ENCODE measurements around the gene LPP. TPM values are rescaled to one million over a fixed set of nuclear protein-coding genes. Genes with fewer than 3 reads are reported as not detected.

Gene LPP
- total RNA-seq, 6 experiments from 2014 or later, result 41.5 to 90.5 (median 69.5) TPM

DNA sequence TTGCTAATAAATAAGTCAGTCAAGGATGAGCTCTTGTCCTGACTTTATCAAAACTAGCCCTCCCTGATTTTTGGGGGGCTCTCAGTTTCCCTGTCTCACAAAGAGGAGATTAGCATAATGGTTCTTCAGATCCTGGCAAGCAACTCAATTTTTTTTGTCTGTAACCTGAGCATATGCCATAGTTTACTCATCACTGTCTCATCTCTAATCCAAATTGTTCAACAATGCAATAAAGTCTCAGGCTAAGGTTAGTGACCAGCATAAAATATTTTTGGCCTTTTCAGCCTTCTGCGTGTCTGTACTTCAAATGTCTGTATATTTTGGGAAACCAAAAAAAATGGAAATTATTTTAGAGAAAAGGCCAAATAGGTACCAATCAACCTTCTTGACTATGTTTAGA lies 552.2 kb downstream of the LPP start:
- peaks cover 0 to 2% (median 0%) of the 10 kb centered on the region in 4 donors for H3K36me3 ChIP-seq
- H3K9me3 ChIP-seq, result no peaks in the 10 kb centered on the region
- TF ChIP-seq, protein P1, sequence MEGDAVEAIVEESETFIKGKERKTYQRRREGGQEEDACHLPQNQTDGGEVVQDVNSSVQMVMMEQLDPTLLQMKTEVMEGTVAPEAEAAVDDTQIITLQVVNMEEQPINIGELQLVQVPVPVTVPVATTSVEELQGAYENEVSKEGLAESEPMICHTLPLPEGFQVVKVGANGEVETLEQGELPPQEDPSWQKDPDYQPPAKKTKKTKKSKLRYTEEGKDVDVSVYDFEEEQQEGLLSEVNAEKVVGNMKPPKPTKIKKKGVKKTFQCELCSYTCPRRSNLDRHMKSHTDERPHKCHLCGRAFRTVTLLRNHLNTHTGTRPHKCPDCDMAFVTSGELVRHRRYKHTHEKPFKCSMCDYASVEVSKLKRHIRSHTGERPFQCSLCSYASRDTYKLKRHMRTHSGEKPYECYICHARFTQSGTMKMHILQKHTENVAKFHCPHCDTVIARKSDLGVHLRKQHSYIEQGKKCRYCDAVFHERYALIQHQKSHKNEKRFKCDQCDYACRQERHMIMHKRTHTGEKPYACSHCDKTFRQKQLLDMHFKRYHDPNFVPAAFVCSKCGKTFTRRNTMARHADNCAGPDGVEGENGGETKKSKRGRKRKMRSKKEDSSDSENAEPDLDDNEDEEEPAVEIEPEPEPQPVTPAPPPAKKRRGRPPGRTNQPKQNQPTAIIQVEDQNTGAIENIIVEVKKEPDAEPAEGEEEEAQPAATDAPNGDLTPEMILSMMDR (IDR thresholded peaks at IDR 0.05), result no peak
- no peak for TF ChIP-seq POLR2A (IDR thresholded peaks at IDR 0.05)

DNA sequence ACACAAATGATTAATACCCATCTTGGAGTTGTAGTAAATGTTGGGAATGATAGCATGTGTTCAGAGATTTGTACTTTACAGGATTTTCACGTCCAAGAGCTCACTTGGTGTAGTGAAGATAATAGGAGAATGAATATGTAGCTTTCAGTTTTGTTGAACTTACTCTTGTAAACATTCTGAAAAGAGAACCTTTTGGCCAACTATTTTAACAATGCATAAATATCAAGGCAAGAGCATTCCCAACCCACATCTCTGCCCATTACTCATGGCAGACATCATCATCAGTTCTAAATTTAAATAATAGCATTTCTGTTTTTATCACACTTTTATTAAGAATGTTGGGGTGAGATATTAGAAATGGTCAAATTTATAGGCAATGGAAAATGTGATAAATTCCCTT lies 552.6 kb downstream of the LPP start:
- TF ChIP-seq, protein P1 (IDR thresholded peaks at IDR 0.05), result no peak
- TF ChIP-seq POLR2A (IDR thresholded peaks at IDR 0.05), result no peak
- ATAC-seq, result no peak
- Histone ChIP-seq H3K27ac (no peak overlapping the region), H3K27me3 (no peaks in the 10 kb centered on the region), H3K4me3 (no peak overlapping the region), H3K4me1 (peaks cover 0 to 17% (median 2%) of the 10 kb centered on the region in 4 donors), H3K9me3 (no peaks in the 10 kb centered on the region), H3K36me3 (peaks cover 0 to 2% (median 0%) of the 10 kb centered on the region in 4 donors)
- intact Hi-C loops (cut with DNase I), result no loop called here
- WGBS (ENCODE audit: insufficient coverage, low coverage, low lambda C conversion rate, missing lambda C conversion rate), result 86% methylated on average over 1 of the region's 1 CpG
- no peak for DNase-seq

More for the DNA sequence above, 552.2 kb downstream of the LPP start:
- 90% methylated on average over 1 of the region's 1 CpG for WGBS (ENCODE audit: insufficient coverage, low coverage, low lambda C conversion rate, missing lambda C conversion rate)
- DNase-seq, result no peak
- Histone ChIP-seq H3K4me3 (no peak overlapping the region), H3K4me1 (peaks cover 0 to 17% (median 0%) of the 10 kb centered on the region in 4 donors), H3K27ac (no peak overlapping the region), H3K27me3 (no peaks in the 10 kb centered on the region)
- no peak for ATAC-seq
- intact Hi-C loops (cut with DNase I), result no loop called here

DNA sequence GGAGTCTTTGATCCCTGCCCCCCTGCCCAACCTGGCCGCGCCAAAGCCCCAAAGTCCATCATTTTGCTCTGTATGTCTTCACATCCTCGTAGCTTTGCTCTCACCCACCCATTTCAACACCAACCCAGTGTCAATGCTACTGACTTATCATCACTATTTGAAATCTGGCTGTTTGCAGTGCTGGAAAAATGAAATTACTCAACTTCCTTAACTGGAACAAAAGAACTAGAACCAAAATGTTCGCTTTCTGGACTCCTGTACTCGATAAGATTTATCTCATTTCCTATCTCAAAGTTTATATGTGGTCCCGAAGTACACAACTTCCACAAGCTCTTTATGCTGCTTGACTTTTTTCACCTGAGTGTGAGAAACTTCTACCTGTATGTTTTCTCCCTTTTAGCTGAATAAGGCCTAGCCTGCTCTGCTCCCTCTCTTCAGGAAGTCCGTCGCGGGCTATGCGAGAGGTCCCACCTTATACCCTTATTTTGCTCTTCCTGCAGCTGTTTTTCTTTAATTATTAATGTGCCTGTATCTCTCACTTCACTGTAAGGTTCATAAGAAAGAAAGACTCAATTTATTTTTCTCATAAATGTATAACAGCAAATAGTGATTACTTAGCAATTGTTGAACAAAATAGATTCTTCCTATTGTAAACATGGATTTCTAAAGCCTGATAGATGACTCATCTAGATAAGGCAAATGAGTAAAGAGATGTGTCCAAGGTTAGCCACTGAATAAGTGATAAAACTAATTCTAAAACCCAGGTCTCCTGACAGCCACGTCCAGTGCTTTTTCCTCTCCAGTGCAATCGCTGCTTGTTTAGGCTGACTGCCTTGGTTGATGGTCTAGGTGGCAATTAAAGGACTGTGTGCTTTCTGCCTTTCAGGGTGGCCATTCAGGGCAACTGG lies 553.7 kb downstream of the LPP start:
- TF ChIP-seq POLR2A (IDR thresholded peaks at IDR 0.05), result no peak
- TF ChIP-seq, protein P1 (IDR thresholded peaks at IDR 0.05), result no peak
- no peaks in the 10 kb centered on the region for H3K9me3 ChIP-seq
- no peaks in the 10 kb centered on the region for H3K27me3 ChIP-seq
- DNase-seq, result no peak
- H3K27ac ChIP-seq, result no peak overlapping the region
- peaks cover 0 to 2% (median 0%) of the 10 kb centered on the region in 4 donors for H3K36me3 ChIP-seq
- peaks cover 0 to 26% (median 7%) of the 10 kb centered on the region in 4 donors for H3K4me1 ChIP-seq
- whole genome bisulfite sequencing (ENCODE audit: insufficient coverage, low coverage, low lambda C conversion rate, missing lambda C conversion rate), result 55% methylated on average over 11 of the region's 12 CpGs
- intact Hi-C loops (cut with DNase I), result no loop called here
- peak in 3 of 4 donors; percentile 25 to 52 (median 32) for ATAC-seq
- no peak overlapping the region for H3K4me3 ChIP-seq

DNA sequence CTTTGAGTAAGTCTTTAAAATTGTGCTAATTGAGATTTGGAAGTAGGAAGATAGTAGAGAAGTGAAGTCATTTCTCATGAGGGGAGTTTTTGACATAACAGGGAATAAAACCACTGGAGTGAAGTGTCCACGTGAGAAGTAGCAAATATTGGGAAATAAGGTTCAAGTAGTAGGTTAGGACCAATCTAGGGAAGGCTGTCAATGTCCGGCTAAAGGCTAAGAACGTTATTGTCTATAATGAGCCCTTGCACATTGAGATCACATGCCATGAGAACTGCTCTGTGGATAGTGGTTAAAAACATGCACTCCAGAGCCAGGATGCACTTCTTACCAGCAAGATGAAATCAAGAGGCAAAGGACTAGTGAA lies 557.9 kb downstream of the LPP start:
- Histone ChIP-seq H3K4me1 (peaks cover 0 to 32% (median 8%) of the 10 kb centered on the region in 4 donors), H3K36me3 (peaks cover 0 to 2% (median 0%) of the 10 kb centered on the region in 4 donors), H3K4me3 (no peak overlapping the region), H3K27ac (peak overlapping the region; percentile 41 to 54 (median 50)), H3K9me3 (no peaks in the 10 kb centered on the region), H3K27me3 (no peaks in the 10 kb centered on the region)
- ATAC-seq (peak; percentile 12 to 36 (median 26)), DNase-seq (no peak)
- WGBS (ENCODE audit: insufficient coverage, low coverage, low lambda C conversion rate, missing lambda C conversion rate), result 17% methylated on average over 3 of the region's 3 CpGs
- TF ChIP-seq, protein P1 (IDR thresholded peaks at IDR 0.05), result no peak
- no peak for TF ChIP-seq POLR2A (IDR thresholded peaks at IDR 0.05)
- intact Hi-C loops (cut with DNase I), result no loop called here

Measured in right lobe of liver (tissue), 6 donors.